Subcutaneous abdominal adipose tissue (tissue), 5 donors: ENCODE results near the gene EPHA6.

Source experiments
- H3K27ac ChIP-seq: one replicate; pipeline ENCODE4 v1.7.0; 2013; ENCODE audit warnings: low read depth, mild to moderate bottlenecking, inconsistent platforms, low read length, moderate library complexity
- H3K27me3 ChIP-seq, 5 donors: one replicate each; pipeline ENCODE4 v1.7.0; 2013; ENCODE audit warnings: low read length in 5 of 5, inconsistent platforms in 1 of 5; ENCODE audit not compliant: control insufficient read depth in 5 of 5, insufficient read depth in 4 of 5
- H3K36me3 ChIP-seq, 5 donors: one replicate each; pipeline ENCODE4 v1.7.0; 2013; ENCODE audit warnings: low read length in 5 of 5; ENCODE audit not compliant: control insufficient read depth in 5 of 5, insufficient read depth in 5 of 5
- H3K4me1 ChIP-seq, 5 donors: one replicate each; pipeline ENCODE4 v1.7.0; 2013; ENCODE audit warnings: low read length in 5 of 5, mild to moderate bottlenecking in 3 of 5, moderate library complexity in 1 of 5; ENCODE audit not compliant: control insufficient read depth in 5 of 5, insufficient read depth in 5 of 5
- H3K4me3 ChIP-seq, 5 donors: one replicate each; pipeline ENCODE4 v1.7.0; 2013; ENCODE audit warnings: low read length in 5 of 5, low read depth in 1 of 5
- H3K9ac ChIP-seq, 5 donors: one replicate each; pipeline ENCODE4 v1.7.0; 2013; ENCODE audit warnings: low read length in 5 of 5, mild to moderate bottlenecking in 4 of 5, moderate library complexity in 3 of 5
- H3K9me3 ChIP-seq, 5 donors: one replicate each; pipeline ENCODE4 v1.7.0; 2013; ENCODE audit warnings: low read length in 5 of 5; ENCODE audit not compliant: control insufficient read depth in 5 of 5
- donor health status: healthy.
- donor health status: healthy.
- donor health status: healthy.
- donor health status: healthy.
- donor health status: healthy.

EPHA6 gene

GRCh38 chr3:96813820-96814650, at the start of gene EPHA6:
TSS of gene EPHA6 (plus strand) at chr3:96814594.
- Histone ChIP-seq H3K9ac (peak within 1 kb of the TSS in 2 of 5 donors; percentile 3 to 35), H3K27me3 (peaks cover 0 to 16% (median 9%) of the 10 kb centered on the region in 5 donors), H3K4me1 (peaks cover 4 to 26% (median 25%) of the 10 kb centered on the region in 5 donors), H3K27ac (no peak within 1 kb of the TSS), H3K4me3 (peak within 1 kb of the TSS in 4 of 5 donors; percentile 58 to 73 (median 65)), H3K9me3 (no peaks in the 10 kb centered on the region), H3K36me3 (no peaks in the 10 kb centered on the region)

- no peaks in the 10 kb centered on the region for H3K36me3 ChIP-seq
- no peaks in the 10 kb centered on the region for H3K27me3 ChIP-seq
- no peak overlapping the region for H3K27ac ChIP-seq
- H3K4me1 ChIP-seq: no peaks in the 10 kb centered on the region
- peaks cover 0 to 9% (median 3%) of the 10 kb centered on the region in 5 donors for H3K9me3 ChIP-seq
- no peak overlapping the region for H3K9ac ChIP-seq
- H3K4me3 ChIP-seq: no peak overlapping the region
Observed at GRCh38 chr3:96776818-96777217, 37.6 kb upstream of the EPHA6 start.

GRCh38 chr3:96779810-96780209, 34.6 kb upstream of the EPHA6 start:
- Histone ChIP-seq H3K9me3 (peaks cover 0 to 3% (median 0%) of the 10 kb centered on the region in 5 donors), H3K36me3 (no peaks in the 10 kb centered on the region), H3K27me3 (no peaks in the 10 kb centered on the region), H3K4me1 (no peaks in the 10 kb centered on the region), H3K27ac (no peak overlapping the region), H3K9ac (no peak overlapping the region), H3K4me3 (no peak overlapping the region)

- peaks cover 0 to 3% (median 0%) of the 10 kb centered on the region in 5 donors for H3K9me3 ChIP-seq
- H3K36me3 ChIP-seq: no peaks in the 10 kb centered on the region
- no peak overlapping the region for H3K4me3 ChIP-seq
Observed at GRCh38 chr3:96796101-96796500, 18.3 kb upstream of the EPHA6 start.

GRCh38 chr3:96803870-96804269, 10.5 kb upstream of the EPHA6 start:
- Histone ChIP-seq H3K4me3 (no peak overlapping the region), H3K36me3 (no peaks in the 10 kb centered on the region), H3K27me3 (no peaks in the 10 kb centered on the region), H3K9me3 (no peaks in the 10 kb centered on the region), H3K9ac (no peak overlapping the region), H3K4me1 (no peaks in the 10 kb centered on the region), H3K27ac (no peak overlapping the region)

More at GRCh38 chr3:96796101-96796500, 18.3 kb upstream of the EPHA6 start:
- Histone ChIP-seq H3K9ac (no peak overlapping the region), H3K27me3 (no peaks in the 10 kb centered on the region), H3K4me1 (no peaks in the 10 kb centered on the region), H3K27ac (no peak overlapping the region)

- Histone ChIP-seq H3K4me1 (no peaks in the 10 kb centered on the region), H3K36me3 (no peaks in the 10 kb centered on the region), H3K9ac (no peak overlapping the region), H3K4me3 (no peak overlapping the region), H3K9me3 (no peaks in the 10 kb centered on the region), H3K27me3 (peaks cover 0 to 4% (median 0%) of the 10 kb centered on the region in 5 donors), H3K27ac (no peak overlapping the region)
Observed at GRCh38 chr3:96806341-96806740, 8.1 kb upstream of the EPHA6 start.

- peaks cover 4 to 26% (median 25%) of the 10 kb centered on the region in 5 donors for H3K4me1 ChIP-seq
- peaks cover 0 to 16% (median 9%) of the 10 kb centered on the region in 5 donors for H3K27me3 ChIP-seq
- H3K9ac ChIP-seq: peak overlapping the region in 2 of 5 donors; percentile 3 to 38
- H3K27ac ChIP-seq: no peak overlapping the region
- no peaks in the 10 kb centered on the region for H3K9me3 ChIP-seq
- no peaks in the 10 kb centered on the region for H3K36me3 ChIP-seq
- H3K4me3 ChIP-seq: peak overlapping the region in 4 of 5 donors; percentile 58 to 73 (median 65)
Observed at GRCh38 chr3:96813134-96813819, 1.1 kb upstream of the EPHA6 start.

- H3K4me3 ChIP-seq: peak overlapping the region in 4 of 5 donors; percentile 58 to 73 (median 65)
- no peaks in the 10 kb centered on the region for H3K9me3 ChIP-seq
- H3K9ac ChIP-seq: no peak overlapping the region
- H3K4me1 ChIP-seq: peaks cover 4 to 26% (median 25%) of the 10 kb centered on the region in 5 donors
- no peak overlapping the region for H3K27ac ChIP-seq
- H3K36me3 ChIP-seq: no peaks in the 10 kb centered on the region
- peaks cover 0 to 14% (median 9%) of the 10 kb centered on the region in 5 donors for H3K27me3 ChIP-seq
Observed at GRCh38 chr3:96814651-96815567, 515 bp downstream of the EPHA6 start.

GRCh38 chr3:96831175-96831574, 16.8 kb downstream of the EPHA6 start:
- Histone ChIP-seq H3K27ac (no peak overlapping the region), H3K9me3 (no peaks in the 10 kb centered on the region), H3K9ac (no peak overlapping the region), H3K4me3 (no peak overlapping the region), H3K27me3 (peaks cover 0 to 3% (median 0%) of the 10 kb centered on the region in 5 donors), H3K4me1 (no peaks in the 10 kb centered on the region), H3K36me3 (no peaks in the 10 kb centered on the region)
